Loucy (cell line): ENCODE data around the gene PHF19.

Source experiments
- H2AFZ ChIP-seq: fragments of 200-600 bp; sonication (generic); 2 replicates; pipeline ENCODE4 v1.6.0; 2016; ENCODE audit warnings: antibody characterized with exemption, mild to moderate bottlenecking, low read length, moderate library complexity
- H3F3A ChIP-seq: fragments of 200-600 bp; 2 replicates; pipeline ENCODE4 v1.6.0; 2016; ENCODE audit warnings: antibody characterized with exemption, low read depth, mild to moderate bottlenecking
- H3K27me3 ChIP-seq: fragments of 200-600 bp; sonication (generic); 2 replicates; pipeline ENCODE4 v1.6.1; 2014; ENCODE audit warnings: low read length, mild to moderate bottlenecking; ENCODE audit not compliant: insufficient read depth, poor library complexity, severe bottlenecking
- H3K36me3 ChIP-seq: fragments of 200-600 bp; sonication (generic); 2 replicates; pipeline ENCODE4 v1.6.1; 2016; ENCODE audit warnings: low read length; ENCODE audit not compliant: insufficient read depth
- H3K4me1 ChIP-seq: fragments of 200-600 bp; sonication (generic); 2 replicates; pipeline ENCODE4 v1.5.1; 2014; ENCODE audit warnings: low read length, mild to moderate bottlenecking; ENCODE audit not compliant: insufficient read depth, poor library complexity, severe bottlenecking
- H3K4me2 ChIP-seq: fragments of 200-600 bp; sonication (generic); 2 replicates; pipeline ENCODE4 v1.6.0; 2014; ENCODE audit warnings: antibody characterized with exemption, low read length, low read depth, mild to moderate bottlenecking; ENCODE audit not compliant: poor library complexity, severe bottlenecking
- H3K4me3 ChIP-seq: fragments of 200-600 bp; sonication (generic); 2 replicates; pipeline ENCODE4 v1.5.1; 2014; ENCODE audit warnings: low read length, mild to moderate bottlenecking, mixed read lengths; ENCODE audit not compliant: poor library complexity, severe bottlenecking
- H3K79me2 ChIP-seq: fragments of 200-600 bp; sonication (generic); 2 replicates; pipeline ENCODE4 v1.6.1; 2014; ENCODE audit warnings: low read length; ENCODE audit not compliant: insufficient read depth
- H3K9ac ChIP-seq: fragments of 200-600 bp; sonication (generic); 2 replicates; pipeline ENCODE4 v1.6.0; 2014; ENCODE audit warnings: mild to moderate bottlenecking, low read depth, low read length, moderate library complexity; ENCODE audit not compliant: poor library complexity, severe bottlenecking
- H3K9me2 ChIP-seq: fragments of 200-600 bp; sonication (generic); replicated peaks from 2 replicates; pipeline ENCODE4 v1.6.1; 2016; ENCODE audit warnings: low read depth, low read length, mixed read lengths
- H3K9me3 ChIP-seq: fragments of 200-600 bp; sonication (generic); 2 replicates; pipeline ENCODE4 v1.6.1; 2014; ENCODE audit warnings: mild to moderate bottlenecking, antibody characterized with exemption, low read length, low read depth; ENCODE audit not compliant: insufficient read depth
- H4K20me1 ChIP-seq: fragments of 200-600 bp; sonication (generic); 2 replicates; pipeline ENCODE4 v1.6.0; 2014; ENCODE audit warnings: antibody characterized with exemption, low read length, mild to moderate bottlenecking; ENCODE audit not compliant: insufficient read depth, poor library complexity, severe bottlenecking
- EZH2phosphoT487 ChIP-seq: fragments of 200-600 bp; IDR thresholded peaks from 2 replicates; pipeline ENCODE4 v1.6.1; 2018; ENCODE audit warnings: antibody characterized with exemption, mild to moderate bottlenecking, moderate library complexity, borderline replicate concordance
- TF ChIP-seq, protein P1 (sequence below): fragments of 200-600 bp; sonication (generic); conservative IDR thresholded peaks from 2 replicates; pipeline ENCODE4 v1.5.1; 2014; ENCODE audit warnings: mild to moderate bottlenecking, antibody characterized with exemption, low read length

PHF19 gene

DNA sequence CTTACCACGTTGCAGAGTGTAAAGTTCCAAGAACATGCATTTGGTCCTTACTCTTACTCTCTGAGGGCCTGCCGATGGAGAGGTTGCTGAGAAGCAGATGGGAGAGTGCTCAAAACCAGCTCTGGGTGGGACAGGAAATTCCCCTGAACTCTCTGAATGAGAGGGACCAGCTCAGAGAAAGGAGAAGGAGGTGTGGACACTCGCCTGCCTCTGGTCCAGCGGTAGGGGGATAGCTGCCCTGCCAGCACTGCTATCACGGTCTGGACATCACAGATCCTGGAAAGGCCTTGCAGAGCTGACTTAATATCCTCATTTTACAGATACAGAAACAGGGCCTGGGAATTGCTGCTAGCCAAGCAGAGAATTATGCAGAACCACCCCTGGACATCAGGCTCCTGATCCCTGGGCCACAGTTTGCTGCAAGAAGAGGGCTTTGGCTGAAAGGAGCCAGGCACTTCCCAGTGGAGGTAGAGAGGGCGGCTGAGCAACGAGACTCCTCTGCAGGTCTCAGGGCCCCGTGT, 44.7 kb upstream of the PHF19 start:
- no peaks in the 10 kb centered on the region for H3K27me3 ChIP-seq
- no peaks in the 10 kb centered on the region for H3F3A ChIP-seq
- no peak for TF ChIP-seq EZH2phosphoT487
- TF ChIP-seq, protein P1, sequence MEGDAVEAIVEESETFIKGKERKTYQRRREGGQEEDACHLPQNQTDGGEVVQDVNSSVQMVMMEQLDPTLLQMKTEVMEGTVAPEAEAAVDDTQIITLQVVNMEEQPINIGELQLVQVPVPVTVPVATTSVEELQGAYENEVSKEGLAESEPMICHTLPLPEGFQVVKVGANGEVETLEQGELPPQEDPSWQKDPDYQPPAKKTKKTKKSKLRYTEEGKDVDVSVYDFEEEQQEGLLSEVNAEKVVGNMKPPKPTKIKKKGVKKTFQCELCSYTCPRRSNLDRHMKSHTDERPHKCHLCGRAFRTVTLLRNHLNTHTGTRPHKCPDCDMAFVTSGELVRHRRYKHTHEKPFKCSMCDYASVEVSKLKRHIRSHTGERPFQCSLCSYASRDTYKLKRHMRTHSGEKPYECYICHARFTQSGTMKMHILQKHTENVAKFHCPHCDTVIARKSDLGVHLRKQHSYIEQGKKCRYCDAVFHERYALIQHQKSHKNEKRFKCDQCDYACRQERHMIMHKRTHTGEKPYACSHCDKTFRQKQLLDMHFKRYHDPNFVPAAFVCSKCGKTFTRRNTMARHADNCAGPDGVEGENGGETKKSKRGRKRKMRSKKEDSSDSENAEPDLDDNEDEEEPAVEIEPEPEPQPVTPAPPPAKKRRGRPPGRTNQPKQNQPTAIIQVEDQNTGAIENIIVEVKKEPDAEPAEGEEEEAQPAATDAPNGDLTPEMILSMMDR: no peak
- H3K36me3 ChIP-seq: no peaks in the 10 kb centered on the region
- H3K79me2 ChIP-seq: no peaks in the 10 kb centered on the region
- no peak overlapping the region for H3K4me3 ChIP-seq
- no peaks in the 10 kb centered on the region for H3K9me2 ChIP-seq
- peaks cover 52% of the 10 kb centered on the region for H3K4me1 ChIP-seq
- no peaks in the 10 kb centered on the region for H4K20me1 ChIP-seq
- H3K9ac ChIP-seq: peak overlapping the region; percentile 7
- no peak overlapping the region for H3K4me2 ChIP-seq
- H3K9me3 ChIP-seq: no peaks in the 10 kb centered on the region
- H2AFZ ChIP-seq: no peak overlapping the region

DNA sequence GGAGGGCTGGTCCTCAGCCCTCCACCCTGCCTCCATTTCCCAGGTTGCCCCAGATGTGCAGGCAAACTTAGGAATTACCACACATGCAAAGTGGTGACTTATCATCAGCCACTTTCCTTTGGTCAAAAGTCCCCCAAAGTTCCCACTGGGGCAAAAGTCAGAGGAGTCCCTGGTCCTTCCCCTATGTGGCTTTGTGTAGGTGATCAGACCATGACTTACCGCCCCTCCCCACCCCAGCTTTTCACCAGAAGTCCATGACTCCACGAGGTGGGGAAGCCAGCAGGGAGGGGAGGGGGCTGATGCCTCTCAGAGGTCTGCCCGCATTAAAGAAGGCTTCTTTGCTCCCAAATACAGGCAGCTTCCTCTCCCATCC, 43.8 kb upstream of the PHF19 start:
- Histone ChIP-seq H3K9me2 (no peaks in the 10 kb centered on the region), H3K36me3 (no peaks in the 10 kb centered on the region), H2AFZ (no peak overlapping the region), H3K27me3 (no peaks in the 10 kb centered on the region), H4K20me1 (no peaks in the 10 kb centered on the region), H3K4me3 (no peak overlapping the region), H3K4me2 (peak overlapping the region; percentile 30), H3F3A (no peaks in the 10 kb centered on the region), H3K4me1 (peaks cover 52% of the 10 kb centered on the region), H3K9me3 (no peaks in the 10 kb centered on the region), H3K9ac (peak overlapping the region; percentile 30), H3K79me2 (no peaks in the 10 kb centered on the region)
- no peak for TF ChIP-seq EZH2phosphoT487
- TF ChIP-seq, protein P1: no peak

DNA sequence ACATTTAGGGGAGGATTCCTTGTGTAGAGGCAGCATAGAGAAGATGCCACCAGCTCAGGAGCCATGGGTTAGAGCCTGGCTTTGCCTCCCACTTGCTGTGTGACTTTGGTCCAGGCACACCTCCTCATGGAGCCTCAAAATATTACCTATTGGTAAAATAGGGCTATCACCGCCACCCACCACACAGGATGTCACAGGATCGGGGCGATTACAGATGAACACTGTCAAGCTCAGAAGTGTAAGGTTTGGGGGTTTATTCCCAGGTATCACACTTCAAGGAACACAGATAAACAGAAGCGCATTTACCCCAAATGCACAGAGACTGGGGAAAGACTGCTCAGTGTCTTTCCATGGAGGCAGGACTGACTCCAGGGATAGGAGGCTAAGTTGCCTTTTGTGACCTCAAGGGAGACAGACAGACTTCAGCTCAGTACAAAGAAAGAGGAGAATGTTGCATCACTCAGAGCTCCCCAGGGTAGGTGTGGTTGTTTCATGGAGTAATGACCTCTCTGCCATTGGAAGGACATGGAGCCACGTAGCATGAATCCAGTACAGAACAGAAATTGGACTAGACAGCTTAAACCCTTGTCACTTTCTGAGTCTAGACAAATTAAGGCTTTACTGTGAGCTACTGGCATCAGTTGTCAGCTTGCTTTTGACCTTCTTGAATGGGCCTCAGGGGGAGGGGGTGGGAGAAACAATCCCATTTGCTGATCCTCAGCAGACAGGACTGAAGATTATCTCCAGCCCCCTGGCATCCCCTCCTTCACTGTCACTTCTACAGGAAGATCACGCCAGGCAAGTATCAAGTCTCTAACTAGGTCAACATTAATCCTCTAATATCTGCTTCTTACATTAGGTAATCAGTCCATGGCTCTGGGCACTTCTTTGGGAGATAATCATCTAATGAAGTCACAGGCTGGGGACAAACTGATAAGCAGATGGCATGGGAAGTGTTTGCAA, 43.1 kb upstream of the PHF19 start:
- H3K4me3 ChIP-seq: no peak overlapping the region
- H4K20me1 ChIP-seq: no peaks in the 10 kb centered on the region
- no peak for TF ChIP-seq EZH2phosphoT487
- TF ChIP-seq, protein P1: no peak
- H3K4me2 ChIP-seq: peak overlapping the region; percentile 30
- 0 out of 2 replicates have a peak overlapping the region, but pooled peaks have one; percentile 13 for H2AFZ ChIP-seq
- H3K27me3 ChIP-seq: no peaks in the 10 kb centered on the region
- no peaks in the 10 kb centered on the region for H3F3A ChIP-seq
- peak overlapping the region; percentile 30 for H3K9ac ChIP-seq
- H3K4me1 ChIP-seq: peaks cover 46% of the 10 kb centered on the region
- H3K9me2 ChIP-seq: no peaks in the 10 kb centered on the region
- H3K36me3 ChIP-seq: no peaks in the 10 kb centered on the region
- no peaks in the 10 kb centered on the region for H3K9me3 ChIP-seq
- H3K79me2 ChIP-seq: no peaks in the 10 kb centered on the region
